GM12878 (cell line): ENCODE results near the gene MFAP1. TPM values are rescaled to one million over a fixed set of nuclear protein-coding genes. Genes with fewer than 3 reads are reported as not detected.

ENCODE experiments used
- BCLAF1 ChIP-seq: fragments of 450-650 bp; IDR thresholded peaks from 2 replicates; pipeline ENCODE4 v1.6.1; 2017; ENCODE audit warnings: antibody characterized with exemption, mild to moderate bottlenecking, moderate library complexity
- CBX5 ChIP-seq: sonication (generic); IDR thresholded peaks from 2 replicates; pipeline ENCODE4 v1.6.1; 2016; ENCODE audit warnings: low read depth, moderate library complexity, mild to moderate bottlenecking, inconsistent platforms
- CHD1 ChIP-seq: IDR thresholded peaks from 2 replicates; pipeline ENCODE4 v1.6.1; 2012; ENCODE audit warnings: low read depth, low read length, improper control_type of control experiment
- CREB1 ChIP-seq: IDR thresholded peaks from 2 replicates; pipeline ENCODE4 v1.6.1; 2012; ENCODE audit warnings: low read depth, mild to moderate bottlenecking, inconsistent platforms
- CTCF ChIP-seq, 3 experiments: IDR thresholded peaks in 2 of 3; conservative IDR thresholded peaks in 1 of 3; 2 replicates each; pipeline ENCODE4 v1.5.1; 2011; ENCODE audit warnings: low read depth in 3 of 3, low read length in 3 of 3, mild to moderate bottlenecking in 3 of 3, control low read depth in 2 of 3, moderate library complexity in 2 of 3, inconsistent platforms in 1 of 3, mixed read lengths in 1 of 3; ENCODE audit not compliant: control insufficient read depth in 2 of 3, insufficient read depth in 1 of 3; ENCODE audit errors: extremely low read depth in 1 of 3
- FOXM1 ChIP-seq: IDR thresholded peaks from 2 replicates; pipeline ENCODE4 v1.6.1; 2012; ENCODE audit warnings: low read depth, mild to moderate bottlenecking, inconsistent platforms, low read length, moderate library complexity
- IKZF1 ChIP-seq: fragments of 450-650 bp; conservative IDR thresholded peaks from 2 replicates; pipeline ENCODE4 v1.6.1; 2017; ENCODE audit warnings: antibody characterized with exemption, mild to moderate bottlenecking
- NFIC ChIP-seq: IDR thresholded peaks from 2 replicates; pipeline ENCODE4 v1.6.1; 2012; ENCODE audit warnings: low read depth, mild to moderate bottlenecking, inconsistent platforms, low read length, moderate library complexity
- NKRF ChIP-seq: fragments of 450-650 bp; conservative IDR thresholded peaks from 2 replicates; pipeline ENCODE4 v1.6.1; 2017; ENCODE audit warnings: mild to moderate bottlenecking, moderate library complexity
- PRDM15 ChIP-seq: fragments of 450-650 bp; formaldehyde crosslinking; IDR thresholded peaks from 2 replicates; pipeline ENCODE4 v1.4.0; 2020; ENCODE audit warnings: mild to moderate bottlenecking, moderate library complexity
- SMARCA5 ChIP-seq: fragments of 450-650 bp; IDR thresholded peaks from 2 replicates; pipeline ENCODE4 v1.6.1; 2017; ENCODE audit warnings: mild to moderate bottlenecking
- SUPT20H ChIP-seq: IDR thresholded peaks from 2 replicates; pipeline ENCODE4 v1.6.1; 2011; ENCODE audit warnings: low read depth, mild to moderate bottlenecking, low read length, moderate library complexity, borderline replicate concordance; ENCODE audit not compliant: control insufficient read depth
- TCF7 ChIP-seq: IDR thresholded peaks from 2 replicates; pipeline ENCODE4 v1.6.1; 2014; ENCODE audit warnings: antibody characterized with exemption, borderline replicate concordance
- ZNF687 ChIP-seq: fragments of 450-650 bp; IDR thresholded peaks from 2 replicates; pipeline ENCODE4 v1.6.1; 2017; ENCODE audit warnings: mild to moderate bottlenecking, moderate library complexity
- polyA plus RNA-seq, 11 experiments: library from polyadenylated mRNA; depleted of rRNA in 4 of 11; unstranded in 6 of 11; stranded (reverse) in 5 of 11; fragments of >200 nt; fragmentation: Nextera tagmentation in 4 of 11; fragmentation: Illumina TruSeq in 1 of 11; extraction: Ambion mirVana in 4 of 11; extraction: Trizol in 1 of 11; gene quantifications; 1 replicate in 1 of 11; 2 replicates in 10 of 11; pipeline versions ENCODE4 v1.2.1 to v1.2.3, GENCODE V29; 2011 to 2016; ENCODE audit warnings: inconsistent platforms in 2 of 11, missing spikeins in 2 of 11, low read depth in 1 of 11
- total RNA-seq, 4 experiments: library from RNA; depleted of rRNA in 3 of 4; stranded (reverse); fragments of >200 nt in 3 of 4; fragmentation: Illumina TruSeq in 1 of 4; extraction: Trizol in 1 of 4; gene quantifications; 2 replicates each; pipeline versions ENCODE4 v1.2.1 to v1.2.3, GENCODE V29; 2013 to 2021

MFAP1 gene
- total and polyA plus RNA-seq, 10 of the 15 experiments (the other 5 are each of a cell fraction or from before 2014, with no cell fraction given): 24.5 to 67.3 (median 47.4) TPM

- peak; percentile 85 for TF ChIP-seq FOXM1
- no peak for TF ChIP-seq CBX5
- peak; percentile 83 for TF ChIP-seq NFIC
- no peak for TF ChIP-seq CREB1
- TF ChIP-seq IKZF1: peak; percentile 93
- no peak for TF ChIP-seq CTCF (IDR thresholded peaks at IDR 0.05 in 2 of 3, conservative IDR thresholded peaks at IDR 0.05 in 1 of 3; ENCODE audit: control insufficient read depth in 2 of 3, extremely low read depth in 1 of 3, insufficient read depth in 1 of 3, low read depth in 3 of 3, low read length in 3 of 3)
- TF ChIP-seq TCF7: no peak
- no peak for TF ChIP-seq NKRF
- no peak for TF ChIP-seq SMARCA5
- no peak for TF ChIP-seq PRDM15 (CRISPR knock-in tag)
- TF ChIP-seq CHD1: no peak
- peak; percentile 43; the same call in 1 of the 2 replicates for TF ChIP-seq ZNF687
- TF ChIP-seq BCLAF1: no peak
- no peak for TF ChIP-seq SUPT20H
Measured at GRCh38 chr15:43808960-43809678, 15.4 kb downstream of the MFAP1 start (continued).
